Measurements from ENCODE around the gene FANCI. TPM values are rescaled to one million over a fixed set of nuclear protein-coding genes. Genes with fewer than 3 reads are reported as not detected.

The FANCI gene
- total RNA-seq, 2 experiments from 2014 or later, result 148 to 159 TPM

- CTCF ChIA-PET, result no interaction called here
These were observed 39.4 kb downstream of the FANCI start for GRCh38 chr15:89283201-89283600.

GRCh38 chr15:89291934-89292438 lies 48.2 kb downstream of the FANCI start:
- ChIA-PET CTCF (no interaction called here), POLR2A (no interaction called here)

More at GRCh38 chr15:89283201-89283600, 39.4 kb downstream of the FANCI start:
- POLR2A ChIA-PET, result no interaction called here

- ChIA-PET POLR2A (no interaction called here), CTCF (interaction anchor here (1.0 kb wide), 1 partner anchor 20 kb away, joined by 3 read pairs; no protein-coding TSS in a partner anchor)
These were observed 49.2 kb downstream of the FANCI start for GRCh38 chr15:89293012-89293411.

GRCh38 chr15:89299896-89300295 lies 56.1 kb downstream of the FANCI start:
- POLR2A ChIA-PET, result no interaction called here
- CTCF ChIA-PET, result interaction anchor here (1.1 kb wide), 1 partner anchor 93 kb away, joined by 4 read pairs; no protein-coding TSS in a partner anchor

GRCh38 chr15:89301304-89302089 lies 57.7 kb downstream of the FANCI start:
- POLR2A ChIA-PET, result no interaction called here
- CTCF ChIA-PET, result interaction anchor here (0.9 kb wide), 1 partner anchor 11 kb away, joined by 3 read pairs; no protein-coding TSS in a partner anchor

- CTCF ChIA-PET, result no interaction called here
These were observed 60.2 kb downstream of the FANCI start for GRCh38 chr15:89303986-89304385.

GRCh38 chr15:89305395-89305794 lies 61.6 kb downstream of the FANCI start:
- POLR2A ChIA-PET, result no interaction called here

More at GRCh38 chr15:89303986-89304385, 60.2 kb downstream of the FANCI start:
- POLR2A ChIA-PET, result no interaction called here

GRCh38 chr15:89307046-89307587 lies 63.3 kb downstream of the FANCI start:
- ChIA-PET CTCF (no interaction called here), POLR2A (no interaction called here)

More at GRCh38 chr15:89305395-89305794, 61.6 kb downstream of the FANCI start:
- CTCF ChIA-PET, result interaction anchor here (0.7 kb wide), 1 partner anchor 99 kb away, joined by 3 read pairs; no protein-coding TSS in a partner anchor

- ChIA-PET CTCF (no interaction called here), POLR2A (no interaction called here)
These were observed 64.0 kb downstream of the FANCI start for GRCh38 chr15:89307791-89308190.

GRCh38 chr15:89308236-89308635 lies 64.5 kb downstream of the FANCI start:
- ChIA-PET CTCF (interaction anchor here (0.7 kb wide), 1 partner anchor 19 kb away, joined by 3 read pairs; no protein-coding TSS in a partner anchor), POLR2A (no interaction called here)

GRCh38 chr15:89309993-89310392 lies 66.2 kb downstream of the FANCI start:
- ChIA-PET POLR2A (no interaction called here), CTCF (interaction anchor here (0.6 kb wide), 1 partner anchor 137 kb away, joined by 4 read pairs; no protein-coding TSS in a partner anchor)

GRCh38 chr15:89315375-89315929 lies 71.7 kb downstream of the FANCI start:
- CTCF ChIA-PET, result no interaction called here
- POLR2A ChIA-PET, result no interaction called here

- CTCF ChIA-PET, result interaction anchor here (1.1 kb wide), 1 partner anchor 15 kb away, joined by 5 read pairs; no protein-coding TSS in a partner anchor
- POLR2A ChIA-PET, result interaction anchor here (1.2 kb wide), 1 partner anchor 13 kb away, joined by 5 read pairs; no protein-coding TSS in a partner anchor
These were observed 72.7 kb downstream of the FANCI start for GRCh38 chr15:89316504-89316903.

- ChIA-PET POLR2A (interaction anchor here (0.9 to 1.2 kb wide), 2 partner anchors 12 kb away, joined by 3 to 5 read pairs; no protein-coding TSS in a partner anchor), CTCF (interaction anchor here (1.1 kb wide), 1 partner anchor 14 kb away, joined by 5 read pairs; no protein-coding TSS in a partner anchor)
These were observed 73.5 kb downstream of the FANCI start for GRCh38 chr15:89317186-89317720.

- POLR2A ChIA-PET, result interaction anchor here (2.0 kb wide), 1 partner anchor 10 kb away, joined by 7 read pairs; no protein-coding TSS in a partner anchor
These were observed 75.9 kb downstream of the FANCI start for GRCh38 chr15:89319678-89320077.

GRCh38 chr15:89320200-89320599 lies 76.4 kb downstream of the FANCI start:
- POLR2A ChIA-PET, result interaction anchor here (0.6 to 2.0 kb wide), 2 partner anchors 9 to 68 kb away, joined by 3 to 7 read pairs; no protein-coding TSS in a partner anchor
- CTCF ChIA-PET, result interaction anchor here (0.7 to 1.9 kb wide), 4 partner anchors 11 to 48 kb away, joined by 3 to 9 read pairs (median 4); no protein-coding TSS in a partner anchor

More at GRCh38 chr15:89319678-89320077, 75.9 kb downstream of the FANCI start:
- CTCF ChIA-PET, result interaction anchor here (0.7 to 1.2 kb wide), 2 partner anchors 40 to 47 kb away, joined by 3 to 4 read pairs; no protein-coding TSS in a partner anchor

GRCh38 chr15:89321521-89322410 lies 78.0 kb downstream of the FANCI start:
- CTCF ChIA-PET, result interaction anchor here (1.0 to 1.9 kb wide), 3 partner anchors 9 to 11 kb away, joined by 3 to 9 read pairs (median 3); no protein-coding TSS in a partner anchor
- POLR2A ChIA-PET, result interaction anchor here (2.0 kb wide), 1 partner anchor 8 kb away, joined by 7 read pairs; no protein-coding TSS in a partner anchor

- ChIA-PET CTCF (interaction anchor here (1.0 kb wide), 2 partner anchors 10 kb away, joined by 3 to 4 read pairs; no protein-coding TSS in a partner anchor), POLR2A (no interaction called here)
These were observed 79.0 kb downstream of the FANCI start for GRCh38 chr15:89322822-89323221.
